ENCODE results near the gene HMSD. TPM values are rescaled to one million over a fixed set of nuclear protein-coding genes. Genes with fewer than 3 reads are reported as not detected.

The HMSD gene
- polyA plus RNA-seq, 3 donors, result not detected

GRCh38 chr18:63974991-63975390 is 25.9 kb downstream of the HMSD start:
- Mint-ChIP-seq H3K27me3 (ENCODE audit: low read depth in 3 of 3) (peaks cover 0 to 2% (median 0%) of the 10 kb centered on the region in 3 donors), H3K4me1 (peaks cover 85% of the 10 kb centered on the region), H3K36me3 (peaks cover 9 to 24% of the 10 kb centered on the region in 2 donors), H3K4me3 (peak overlapping the region; percentile 57 to 86), H3K9me3 (no peaks in the 10 kb centered on the region), H3K27ac (peak overlapping the region; percentile 82 to 93 (median 89))
- Histone ChIP-seq H3K27ac (ENCODE audit: low read depth in 1 of 2, low read length in 2 of 2) (peak overlapping the region; percentile 64 to 81), H3K4me1 (ENCODE audit: control insufficient read depth in 1 of 2, insufficient read depth in 2 of 2, low read length in 2 of 2) (peaks cover 73 to 81% of the 10 kb centered on the region in 2 donors), H3K9ac (ENCODE audit: insufficient read depth, low read length, poor library complexity, severe bottlenecking) (no peak overlapping the region), H3K4me2 (replicated peaks; ENCODE audit: extremely low read depth, low read length, poor library complexity, severe bottlenecking) (peak overlapping the region; percentile 72), H3K36me3 (replicated peaks in 1 of 2; ENCODE audit: control insufficient read depth in 1 of 2, insufficient read depth in 2 of 2, low read length in 2 of 2) (peaks cover under 1 to 17% of the 10 kb centered on the region in 2 donors), H3K4me3 (replicated peaks in 1 of 3; ENCODE audit: low read depth in 2 of 3, low read length in 3 of 3) (peak overlapping the region in 2 of 3 experiments; percentile 28 to 62), H3K9me3 (replicated peaks in 1 of 2; ENCODE audit: control insufficient read depth in 1 of 2, insufficient read depth in 1 of 2, low read length in 2 of 2) (no peaks in the 10 kb centered on the region), H3K79me2 (ENCODE audit: insufficient read depth, low read length) (peaks cover 93% of the 10 kb centered on the region), H4K20me1 (ENCODE audit: insufficient read depth, low read length) (peaks cover 14% of the 10 kb centered on the region), H3K27me3 (ENCODE audit: control insufficient read depth in 2 of 2, insufficient read depth in 2 of 2, low read length in 2 of 2) (no peaks in the 10 kb centered on the region), H2AFZ (ENCODE audit: insufficient read depth, low read depth, low read length, poor library complexity, severe bottlenecking) (no peak overlapping the region)
- WGBS (ENCODE audit: insufficient coverage), result no CpG with 5 or more reads among the region's 2 CpGs
- peak; percentile 36 for TF ChIP-seq CTCF (IDR thresholded peaks at IDR 0.05)
- intact Hi-C loops (cut with micrococcal nuclease), result loop anchor here (5.0 to 10.0 kb wide), 4 partner anchors 83 to 1260 kb away; partner anchors contain the start of genes PHLPP1 (in 1 of the 2) and VPS4B (in 1 of the 2)
- peak in 2 of 3 donors; percentile 48 to 54 for DNase-seq

- peaks cover 13 to 31% of the 10 kb centered on the region in 2 donors for H3K36me3 Mint-ChIP-seq
Observed at GRCh38 chr18:63975628-63976027, 26.5 kb downstream of the HMSD start.

More at GRCh38 chr18:63975628-63976027, 26.5 kb downstream of the HMSD start:
- Histone ChIP-seq H3K4me3 (replicated peaks in 1 of 3; ENCODE audit: low read depth in 2 of 3, low read length in 3 of 3) (peak overlapping the region in 1 of 3 experiments; percentile 62), H3K9me3 (replicated peaks in 1 of 2; ENCODE audit: control insufficient read depth in 1 of 2, insufficient read depth in 1 of 2, low read length in 2 of 2) (no peaks in the 10 kb centered on the region), H3K27ac (ENCODE audit: low read depth in 1 of 2, low read length in 2 of 2) (peak overlapping the region; percentile 43 to 81), H4K20me1 (ENCODE audit: insufficient read depth, low read length) (peaks cover 20% of the 10 kb centered on the region), H3K4me1 (ENCODE audit: control insufficient read depth in 1 of 2, insufficient read depth in 2 of 2, low read length in 2 of 2) (peaks cover 79 to 87% of the 10 kb centered on the region in 2 donors), H3K79me2 (ENCODE audit: insufficient read depth, low read length) (peaks cover 93% of the 10 kb centered on the region), H3K4me2 (replicated peaks; ENCODE audit: extremely low read depth, low read length, poor library complexity, severe bottlenecking) (peak overlapping the region; percentile 72), H3K27me3 (ENCODE audit: control insufficient read depth in 2 of 2, insufficient read depth in 2 of 2, low read length in 2 of 2) (no peaks in the 10 kb centered on the region), H3K36me3 (replicated peaks in 1 of 2; ENCODE audit: control insufficient read depth in 1 of 2, insufficient read depth in 2 of 2, low read length in 2 of 2) (peaks cover 7 to 23% of the 10 kb centered on the region in 2 donors), H3K9ac (ENCODE audit: insufficient read depth, low read length, poor library complexity, severe bottlenecking) (no peak overlapping the region), H2AFZ (ENCODE audit: insufficient read depth, low read depth, low read length, poor library complexity, severe bottlenecking) (no peak overlapping the region)
- Mint-ChIP-seq H3K27ac (peak overlapping the region; percentile 82 to 93 (median 89)), H3K27me3 (ENCODE audit: low read depth in 3 of 3) (peaks cover 0 to 2% (median 0%) of the 10 kb centered on the region in 3 donors), H3K4me1 (peaks cover 92% of the 10 kb centered on the region), H3K4me3 (peak overlapping the region in 1 of 2 donors; percentile 86), H3K9me3 (no peaks in the 10 kb centered on the region)
- no CpG with 5 or more reads among the region's 3 CpGs for WGBS (ENCODE audit: insufficient coverage)
- peak; percentile 30 to 71 (median 64) for DNase-seq
- TF ChIP-seq CTCF (IDR thresholded peaks at IDR 0.05), result no peak
- intact Hi-C loops (cut with micrococcal nuclease), result loop anchor here (5.0 to 10.0 kb wide), 4 partner anchors 83 to 1261 kb away; partner anchors contain the start of genes PHLPP1 (in 1 of the 2) and VPS4B (in 1 of the 2)
